Activated T-cell treated with anti-CD3 and anti-CD28 coated beads for 4 hours (primary cell): ENCODE data around the gene IL1R1.

Experiments
- DNase-seq: peaks from one replicate; pipeline ENCODE4 v3.0.0-alpha.2; 2020

Gene IL1R1

DNA sequence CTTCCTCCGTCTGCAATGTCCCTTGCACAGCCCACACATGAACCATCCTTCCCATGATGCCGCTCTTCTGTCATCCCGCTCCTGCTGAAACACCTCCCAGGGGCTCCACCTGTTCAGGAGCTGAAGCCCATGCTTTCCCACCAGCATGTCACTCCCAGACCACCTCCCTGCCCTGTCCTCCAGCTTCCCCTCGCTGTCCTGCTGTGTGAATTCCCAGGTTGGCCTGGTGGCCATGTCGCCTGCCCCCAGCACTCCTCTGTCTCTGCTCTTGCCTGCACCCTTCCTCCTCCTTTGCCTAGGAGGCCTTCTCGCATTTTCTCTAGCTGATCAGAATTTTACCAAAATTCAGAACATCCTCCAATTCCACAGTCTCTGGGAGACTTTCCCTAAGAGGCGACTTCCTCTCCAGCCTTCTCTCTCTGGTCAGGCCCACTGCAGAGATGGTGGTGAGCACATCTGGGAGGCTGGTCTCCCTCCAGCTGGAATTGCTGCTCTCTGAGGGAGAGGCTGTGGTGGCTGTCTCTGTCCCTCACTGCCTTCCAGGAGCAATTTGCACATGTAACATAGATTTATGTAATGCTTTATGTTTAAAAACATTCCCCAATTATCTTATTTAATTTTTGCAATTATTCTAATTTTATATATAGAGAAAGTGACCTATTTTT, 35.4 kb downstream of the IL1R1 start:
- DNase-seq: no peak

DNA sequence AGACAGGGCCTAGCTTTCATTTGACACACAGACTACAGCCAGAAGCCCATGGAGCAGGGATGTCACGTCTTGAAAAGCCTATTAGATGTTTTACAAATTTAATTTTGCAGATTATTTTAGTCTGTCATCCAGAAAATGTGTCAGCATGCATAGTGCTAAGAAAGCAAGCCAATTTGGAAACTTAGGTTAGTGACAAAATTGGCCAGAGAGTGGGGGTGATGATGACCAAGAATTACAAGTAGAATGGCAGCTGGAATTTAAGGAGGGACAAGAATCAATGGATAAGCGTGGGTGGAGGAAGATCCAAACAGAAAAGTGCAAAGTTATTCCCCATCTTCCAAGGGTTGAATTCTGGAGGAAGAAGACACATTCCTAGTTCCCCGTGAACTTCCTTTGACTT, 36.5 kb downstream of the IL1R1 start:
- no peak for DNase-seq

DNA sequence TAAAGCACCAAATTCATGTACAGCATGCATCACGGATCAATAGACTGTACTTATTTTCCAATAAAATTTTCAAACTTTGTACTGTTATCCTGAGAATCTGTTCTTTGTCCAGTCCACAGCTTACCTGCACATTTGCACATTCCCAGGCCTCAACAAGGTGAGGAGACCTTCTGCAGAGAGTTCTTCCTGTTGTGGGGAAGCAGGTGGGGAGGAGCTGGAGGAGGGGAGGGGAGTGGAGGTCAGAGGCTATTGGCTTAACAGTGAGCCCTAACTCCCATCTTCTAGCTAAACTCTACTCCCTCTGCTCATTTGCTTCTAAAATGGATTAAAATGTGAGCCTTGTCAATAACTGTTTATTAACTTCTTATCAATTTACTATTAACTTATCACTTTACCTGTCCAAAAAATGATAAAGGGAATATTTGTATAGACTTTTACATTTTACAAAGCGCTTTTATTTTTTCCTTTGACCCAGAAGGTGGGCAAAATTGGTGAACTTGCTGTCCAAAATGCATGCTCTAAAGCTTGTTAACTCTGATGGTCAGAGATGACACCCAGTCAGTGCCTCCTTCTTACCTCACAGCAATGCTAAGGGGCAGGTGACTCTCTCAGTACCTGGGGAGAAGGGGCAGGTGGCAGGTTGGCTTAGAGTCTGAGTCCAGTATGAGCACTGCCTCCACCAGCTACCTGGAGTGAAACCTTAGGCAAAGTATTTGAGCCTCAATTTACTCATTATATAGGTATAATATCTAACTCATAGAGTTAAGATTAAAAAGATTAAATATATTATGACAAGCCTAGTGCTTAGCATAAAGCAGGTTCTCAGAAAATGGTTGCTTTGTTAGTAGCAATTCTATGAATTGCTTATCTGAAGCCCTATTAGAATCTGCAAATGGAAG, 37.5 kb downstream of the IL1R1 start:
- no peak for DNase-seq

DNA sequence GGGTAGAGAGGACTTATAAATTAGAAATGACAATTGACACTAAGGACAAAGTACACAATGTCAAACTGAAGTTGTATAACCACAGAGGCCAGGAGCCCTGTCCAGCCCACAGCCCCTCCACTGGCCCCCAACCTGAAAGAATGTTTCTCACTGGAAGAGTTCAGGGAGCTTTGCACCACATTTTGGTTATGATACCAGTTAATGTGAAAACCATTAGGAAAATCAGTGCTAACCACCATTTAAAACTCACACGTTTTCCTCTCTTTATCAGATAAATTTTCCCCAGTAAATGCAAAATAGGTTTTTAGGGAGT, 38.1 kb downstream of the IL1R1 start:
- no peak for DNase-seq

DNA sequence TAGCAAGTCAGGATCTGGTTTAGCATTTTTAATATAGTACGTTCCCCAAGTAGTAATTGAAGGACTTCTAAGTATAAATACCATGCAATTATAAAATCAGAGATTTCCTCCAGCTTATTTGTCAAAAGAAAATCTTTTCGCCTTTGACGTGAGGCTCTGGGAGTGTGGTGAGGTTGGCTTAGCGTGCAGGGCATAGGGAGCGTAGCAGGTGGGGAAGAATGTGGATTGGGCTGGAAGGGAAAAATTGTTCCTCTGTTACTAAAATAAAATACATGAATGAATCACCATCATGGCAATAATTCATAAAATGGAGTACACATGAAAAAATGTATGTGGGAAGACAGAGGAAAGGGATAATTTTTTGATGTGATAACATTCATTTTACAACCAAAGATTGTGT, 38.8 kb downstream of the IL1R1 start:
- no peak for DNase-seq

DNA sequence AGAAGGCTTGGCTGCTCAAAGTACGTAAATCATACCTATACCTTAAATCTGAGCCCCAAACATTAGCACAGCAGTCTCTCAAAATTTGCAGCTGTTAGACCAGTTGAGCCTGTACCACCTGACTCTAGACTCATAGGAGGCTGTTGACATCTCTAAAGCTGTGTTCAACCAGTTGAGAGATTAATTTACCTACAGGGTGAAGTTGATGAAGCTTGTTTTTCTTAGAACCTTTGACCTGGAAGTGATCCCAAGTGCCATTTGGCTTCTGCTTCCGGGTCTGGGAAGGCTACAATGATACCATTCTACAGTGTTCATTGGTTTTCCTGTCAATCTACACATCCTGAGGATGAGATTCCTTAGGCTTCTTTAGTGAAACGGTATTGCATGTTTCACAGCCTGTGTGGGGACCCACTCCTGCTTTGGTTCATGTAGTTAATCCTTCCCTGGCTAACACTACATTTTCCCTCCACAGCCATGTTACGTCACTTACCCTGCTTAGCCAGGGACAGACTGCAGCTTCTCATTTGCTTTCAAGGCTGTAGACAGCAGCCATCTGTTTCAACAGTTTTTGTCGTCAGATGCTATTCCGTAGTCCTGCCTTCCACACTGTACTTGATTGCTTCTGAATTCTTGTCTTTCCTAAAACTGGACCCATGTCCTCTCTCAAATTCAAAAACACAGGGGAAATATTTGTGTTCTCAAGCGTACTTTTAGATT, 39.5 kb downstream of the IL1R1 start:
- DNase-seq: no peak

DNA sequence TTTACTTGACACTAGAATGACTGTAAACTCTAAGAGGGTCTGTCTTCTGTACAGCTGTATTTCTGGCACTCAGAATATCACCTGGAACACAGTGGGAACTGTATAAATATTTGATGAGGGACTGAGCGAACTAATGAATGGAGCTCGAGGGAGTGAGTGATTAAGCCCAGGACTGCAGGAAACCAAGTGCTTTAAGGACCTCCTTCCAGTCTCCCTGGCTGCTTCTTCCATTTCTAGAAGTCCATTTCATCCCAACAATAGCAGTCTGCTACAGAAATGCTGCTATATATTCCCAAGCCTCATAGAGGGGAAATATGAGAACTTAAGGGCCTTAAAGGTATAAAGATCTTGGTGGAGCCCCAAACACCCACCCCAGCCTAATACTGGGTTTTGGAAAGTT, 41.5 kb downstream of the IL1R1 start:
- no peak for DNase-seq

DNA sequence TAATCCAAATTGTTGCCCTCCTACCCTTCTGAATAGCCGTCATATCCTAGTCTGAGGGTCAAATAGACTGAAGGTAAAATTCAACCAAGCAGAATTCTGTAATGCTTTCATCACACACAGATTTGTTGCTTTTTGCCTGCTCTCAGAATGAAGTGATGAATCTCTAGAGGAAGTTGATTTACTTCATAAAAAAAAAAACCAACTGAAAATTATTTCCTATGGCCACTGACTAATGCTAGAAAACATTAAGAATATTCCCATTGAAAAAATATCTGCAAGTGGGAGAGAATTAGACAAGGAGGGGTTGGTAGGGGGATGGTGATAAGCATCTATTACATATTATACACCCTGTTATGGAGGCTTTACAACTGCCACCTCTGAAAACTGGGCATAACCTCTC, 42.0 kb downstream of the IL1R1 start:
- no peak for DNase-seq

DNA sequence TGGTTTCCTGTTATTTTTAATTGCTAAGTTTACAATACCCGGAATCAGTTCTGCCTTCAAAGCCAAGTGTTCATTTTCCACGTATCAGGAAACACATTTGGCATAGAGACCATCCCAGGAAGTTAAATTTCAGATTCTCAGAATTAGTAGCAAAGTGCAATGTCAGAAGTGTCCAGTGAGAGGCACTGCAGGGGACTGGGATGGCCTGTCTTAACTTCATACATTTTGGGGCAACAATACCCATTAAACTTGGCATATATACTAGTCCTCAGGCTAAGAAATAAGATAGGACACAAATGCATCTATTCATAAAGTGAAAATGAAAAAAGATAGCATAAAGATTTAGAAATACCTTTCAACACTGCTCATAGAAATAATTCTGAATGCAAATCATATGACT, 42.8 kb downstream of the IL1R1 start:
- DNase-seq: no peak

DNA sequence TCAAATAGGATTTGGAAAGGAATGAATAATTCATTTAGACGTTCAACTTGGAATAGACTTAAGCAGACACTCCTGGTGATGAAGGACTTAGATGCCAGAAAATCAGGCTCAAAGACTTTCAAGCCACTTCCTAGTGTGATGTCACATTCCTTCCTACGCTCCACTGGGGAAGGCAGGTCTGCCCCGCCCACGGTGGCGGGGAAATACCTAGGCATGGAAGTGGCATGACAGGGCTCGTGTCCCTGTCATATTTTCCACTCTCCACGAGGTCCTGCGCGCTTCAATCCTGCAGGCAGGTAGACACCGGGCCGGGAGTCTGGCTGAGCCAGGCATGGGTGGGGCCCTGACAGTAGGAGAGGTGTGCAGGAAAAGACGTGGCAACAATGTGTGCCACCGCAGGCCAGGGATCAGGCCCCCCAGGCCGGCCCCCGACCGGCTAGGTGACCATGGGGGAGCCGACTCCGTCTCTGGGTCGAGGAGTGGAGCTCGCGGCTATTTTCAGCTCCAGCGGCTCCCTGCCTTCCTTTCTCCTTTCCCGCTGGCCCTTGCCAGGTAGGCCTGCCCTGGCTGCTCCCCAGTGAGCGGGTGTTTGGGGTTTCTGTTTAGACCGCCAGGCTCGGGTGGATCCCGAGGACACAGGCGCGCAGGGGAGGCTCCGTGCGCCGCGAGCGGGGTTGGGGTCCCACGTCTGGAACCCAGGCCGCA, 44.4 kb downstream of the IL1R1 start, which contains the start of gene IL1RL2:
Gene IL1RL2 (plus strand): TSS at position 233 of the 705 bp plus-strand sequence. CDS start 845 bp downstream, outside the sequence.
- DNase-seq: peak; percentile 10

DNA sequence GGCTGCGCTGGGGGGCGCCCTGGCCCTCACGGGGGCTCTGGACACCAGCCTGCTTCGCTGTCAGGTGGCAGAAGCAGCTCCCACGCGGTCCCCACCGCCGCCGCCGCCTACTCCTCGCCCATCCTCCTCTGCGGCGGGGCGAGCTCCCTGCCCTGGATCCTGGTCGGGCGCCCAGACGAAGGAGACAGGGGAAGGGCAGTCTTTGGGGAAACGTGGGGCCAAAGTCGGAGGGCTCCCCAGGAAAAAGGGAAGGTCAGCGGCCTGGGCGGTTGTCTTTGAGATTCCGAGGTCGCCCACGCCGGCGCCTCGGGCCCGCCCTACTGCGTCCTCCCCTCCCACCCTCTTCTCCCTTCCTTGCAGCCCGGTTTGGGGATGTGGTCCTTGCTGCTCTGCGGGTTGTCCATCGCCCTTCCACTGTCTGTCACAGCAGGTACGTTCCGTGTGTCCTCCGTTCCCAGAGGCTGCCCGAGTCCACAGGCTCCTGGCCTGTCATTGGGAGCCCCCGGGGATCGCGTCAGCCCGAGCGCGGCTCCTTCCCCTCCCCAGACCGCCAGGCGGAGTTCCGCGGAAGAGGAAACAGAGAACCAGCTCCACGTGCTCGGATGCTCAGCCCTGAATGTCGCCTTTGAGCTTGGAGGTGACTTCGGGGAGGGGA, 45.1 kb downstream of the IL1R1 start:
- DNase-seq: peak; percentile 48

DNA sequence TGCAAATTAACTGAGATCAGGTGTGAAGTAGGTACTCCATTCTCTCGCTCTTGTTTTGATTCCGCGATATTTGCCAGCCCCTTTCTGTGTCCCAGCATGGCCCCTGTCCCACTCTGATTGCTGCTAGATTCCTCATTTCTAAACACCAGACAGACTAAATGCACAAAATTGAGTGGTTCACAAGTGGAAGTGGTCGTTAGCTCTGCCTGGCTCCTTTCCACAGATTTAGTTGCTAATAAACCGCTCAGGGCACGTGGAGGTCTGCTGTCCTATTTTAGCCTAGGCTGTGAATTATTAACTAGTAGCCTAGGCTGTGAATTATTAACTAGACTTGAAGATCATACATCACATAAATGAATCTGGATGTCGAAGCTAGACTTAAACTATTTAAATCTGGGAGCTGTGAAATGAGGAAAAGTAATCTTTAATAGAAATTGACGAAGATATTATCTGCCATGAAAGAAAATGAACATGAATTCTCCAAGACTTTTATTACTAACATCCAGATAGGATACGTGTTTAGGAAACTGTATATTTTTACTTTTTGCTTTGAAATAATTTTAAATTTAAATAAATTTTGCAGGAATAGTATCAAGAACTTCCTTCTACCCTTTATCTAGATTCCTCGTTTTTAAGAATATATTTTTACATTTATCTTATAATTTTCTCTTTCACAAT, 48.0 kb downstream of the IL1R1 start:
- DNase-seq: no peak

DNA sequence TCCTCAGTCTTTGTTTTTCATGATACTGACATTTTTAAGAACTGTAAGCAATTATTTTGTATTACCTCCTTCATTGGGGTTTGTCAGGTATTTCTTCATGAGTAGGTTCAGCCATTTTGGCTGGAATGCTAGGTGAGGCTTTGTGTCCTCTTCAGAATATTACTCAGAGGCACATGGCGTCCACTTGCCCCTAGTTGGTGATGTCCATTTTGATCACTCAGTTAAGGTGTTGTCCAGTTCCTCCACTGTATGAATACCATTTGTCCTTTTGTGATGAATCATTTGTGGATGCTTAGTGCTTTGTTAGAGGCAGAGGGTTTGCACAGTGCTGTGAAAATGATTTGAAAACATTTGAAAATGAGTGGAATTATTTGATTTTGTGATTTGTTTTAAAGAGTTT, 49.0 kb downstream of the IL1R1 start:
- no peak for DNase-seq

DNA sequence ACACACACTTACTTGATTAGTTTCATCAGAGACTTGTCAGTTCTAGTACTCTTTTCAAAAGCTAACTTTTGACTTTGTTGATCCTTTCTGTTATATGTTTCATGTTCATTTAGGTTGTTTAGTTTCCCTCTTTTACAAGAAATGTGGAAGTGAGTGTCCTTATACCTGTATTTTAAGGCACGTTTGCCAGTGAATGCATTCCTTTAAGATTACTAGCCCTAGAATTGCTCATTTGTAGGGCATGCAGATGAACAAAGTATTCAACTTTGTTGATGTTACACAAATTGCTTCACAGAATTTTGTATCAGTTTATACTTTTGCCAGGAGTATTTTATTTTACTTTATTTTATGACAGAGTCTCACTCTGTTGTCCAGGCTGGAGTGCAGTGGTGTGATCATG, 50.5 kb downstream of the IL1R1 start:
- DNase-seq: no peak

DNA sequence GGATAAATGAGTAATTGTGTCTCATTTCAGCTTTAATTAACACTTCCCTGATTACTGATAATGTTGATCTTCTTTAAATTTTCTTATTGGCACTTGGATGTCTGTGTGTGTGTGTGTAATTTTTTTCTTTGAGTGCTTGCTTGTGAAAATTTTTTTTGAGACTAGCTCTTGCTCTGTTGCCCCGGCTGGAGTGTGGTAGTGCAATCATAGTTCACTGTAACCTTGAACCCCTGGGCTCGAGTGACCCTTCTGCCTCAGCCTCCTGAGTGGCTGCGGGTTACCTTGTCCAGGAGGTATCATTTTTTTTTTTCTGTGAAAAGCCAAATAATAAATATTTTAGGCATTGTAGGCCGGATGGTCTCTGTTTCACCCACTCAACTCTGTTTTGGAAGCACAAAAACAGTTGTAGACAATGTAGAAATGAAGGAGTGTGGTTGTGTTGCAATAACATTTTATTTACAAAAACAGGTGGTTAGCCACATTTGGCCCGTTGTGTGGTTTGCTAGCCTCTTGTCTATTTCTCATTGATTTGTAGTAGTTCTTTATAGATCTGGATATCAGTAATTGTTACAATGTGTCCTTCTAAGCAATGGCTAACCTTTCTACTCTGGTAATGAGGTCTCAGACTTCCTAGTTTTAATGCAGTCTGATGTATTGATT, 52.2 kb downstream of the IL1R1 start:
- no peak for DNase-seq

DNA sequence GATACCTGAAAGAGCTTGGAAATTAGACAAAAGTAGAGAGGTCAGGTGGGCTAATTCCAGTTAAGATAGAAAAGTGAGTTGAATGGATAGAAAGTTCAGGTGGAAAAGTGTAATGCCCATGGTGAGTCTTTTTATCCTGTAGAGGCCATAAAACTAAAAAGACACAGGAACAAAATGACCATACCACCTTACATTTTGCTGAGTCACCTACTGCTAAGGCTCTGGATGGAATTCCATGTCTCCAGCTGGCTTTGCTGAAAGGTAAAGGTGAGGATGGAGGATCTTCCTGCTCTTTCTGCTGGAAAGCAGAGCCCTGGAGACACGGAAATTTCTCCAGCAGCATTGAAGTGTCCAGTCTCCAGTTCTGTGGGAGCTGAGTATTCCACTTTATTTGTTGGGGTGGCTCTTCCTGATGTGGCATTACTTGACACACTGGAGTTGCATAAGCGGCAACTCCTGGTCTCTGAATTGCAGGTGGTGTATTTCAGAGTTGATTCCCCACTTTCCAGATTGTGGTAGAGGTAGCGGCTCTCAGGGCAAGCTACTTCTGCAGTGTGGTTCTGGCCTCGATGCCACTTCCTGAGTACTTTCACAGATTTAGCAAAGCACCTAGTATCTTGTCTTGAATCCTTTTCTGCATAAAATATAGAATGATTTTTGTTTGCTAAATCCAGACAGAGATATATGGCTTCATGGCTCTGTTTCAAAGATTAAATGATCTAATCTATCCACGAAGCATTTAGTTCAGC, 55.0 kb downstream of the IL1R1 start:
- DNase-seq: no peak

DNA sequence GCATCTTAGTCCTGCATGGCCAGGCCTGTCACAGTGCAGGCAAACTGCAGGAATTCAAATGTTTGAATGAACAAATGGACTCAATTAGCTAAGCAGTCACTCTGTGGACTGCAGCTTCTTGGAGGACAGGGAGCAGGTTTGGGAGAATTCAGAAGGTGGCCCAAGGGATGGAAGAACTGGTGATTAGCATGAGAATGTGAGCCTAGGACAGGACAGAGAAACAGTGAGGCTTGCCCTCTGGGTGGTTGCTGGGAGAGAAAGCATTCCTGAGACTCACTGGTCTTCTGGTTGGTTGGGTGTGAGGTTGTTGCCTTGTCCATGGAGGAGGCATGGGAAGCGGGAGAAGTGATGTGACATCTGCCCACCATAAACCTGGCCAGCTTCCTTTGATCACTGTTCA, 58.0 kb downstream of the IL1R1 start:
- no peak for DNase-seq

DNA sequence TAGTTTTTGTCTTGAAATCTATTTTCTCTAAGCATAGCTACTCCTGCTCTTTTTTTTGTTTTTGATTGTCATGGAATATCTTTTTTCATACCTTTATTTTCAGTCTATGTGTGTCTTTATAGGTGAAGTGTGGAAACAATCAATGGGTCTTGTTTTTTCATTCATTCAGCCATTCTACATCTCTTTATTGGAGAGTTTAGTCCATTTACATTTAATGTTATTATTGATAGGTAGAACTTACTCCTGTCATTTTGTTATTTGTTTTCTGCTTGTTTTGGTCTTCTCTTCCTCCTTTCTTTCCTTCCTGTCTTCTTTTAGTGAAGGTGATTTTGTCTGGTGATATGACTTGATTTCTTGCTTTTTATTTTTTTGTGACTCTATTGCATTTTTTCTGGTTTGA, 62.1 kb downstream of the IL1R1 start:
- DNase-seq: no peak

DNA sequence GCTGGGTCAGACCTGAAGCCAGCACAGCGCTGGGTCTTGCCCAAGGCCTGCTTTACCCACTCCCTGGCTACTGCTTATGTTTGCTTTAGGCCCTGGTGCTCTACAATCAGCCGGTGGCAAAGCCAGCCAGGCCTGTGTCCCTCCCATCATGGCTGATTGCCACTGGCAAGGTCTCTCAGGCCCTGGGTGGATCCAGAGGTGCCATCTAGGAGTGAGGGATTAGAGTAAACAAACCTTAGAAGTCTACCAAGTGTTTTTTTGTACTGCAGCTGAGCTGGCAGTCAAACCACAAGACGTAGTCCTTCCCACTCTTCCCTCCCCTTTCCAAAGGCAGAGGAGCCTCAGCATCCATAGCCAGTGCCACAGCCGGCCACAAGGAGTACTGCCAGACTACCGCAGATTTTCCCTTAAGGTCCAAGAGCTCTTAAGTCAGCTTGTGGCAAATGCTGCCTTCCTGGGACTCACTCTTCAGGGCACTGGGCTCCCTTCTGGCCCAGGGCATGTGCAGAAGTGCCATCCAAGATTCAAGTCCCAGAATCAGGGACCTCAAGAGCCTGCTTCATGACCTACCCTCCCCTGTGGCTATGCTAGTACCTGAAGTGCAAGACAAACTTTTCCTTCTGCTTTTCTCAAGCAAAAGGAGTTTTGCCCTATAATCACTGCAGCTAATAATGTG, 64.3 kb downstream of the IL1R1 start:
- DNase-seq: no peak

DNA sequence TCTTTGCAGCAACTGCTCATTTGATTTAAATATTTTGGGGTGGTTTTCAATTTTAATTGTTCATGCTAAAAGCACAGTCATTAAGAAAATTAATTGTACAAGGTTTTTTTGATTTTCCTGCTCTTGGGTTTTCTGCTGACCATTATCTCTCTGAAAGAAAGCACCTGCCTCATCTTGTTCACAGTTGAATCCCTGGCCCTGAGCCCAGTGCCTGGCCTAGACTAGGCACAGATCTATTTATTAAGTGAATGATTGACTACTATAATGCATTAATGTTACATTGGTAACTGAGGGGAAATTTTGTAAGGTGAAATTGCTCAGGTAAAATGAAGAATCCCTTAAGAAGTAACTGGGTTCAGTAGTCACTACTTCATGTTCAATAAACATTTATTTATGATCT, 66.2 kb downstream of the IL1R1 start:
- DNase-seq: no peak
